ENCODE data around the gene FAM216A. TPM values are rescaled to one million over a fixed set of nuclear protein-coding genes. Genes with fewer than 3 reads are reported as not detected.

FAM216A gene
- polyA plus RNA-seq, 1 donor: 13.9 TPM

Other genes with a start within 250 kb of the FAM216A start
- gene ATP2A2, start 187.6 kb upstream of the FAM216A start, polyA plus RNA-seq (ENCODE audit: insufficient read length): 587 TPM
- gene ANAPC7, start 65.1 kb upstream of the FAM216A start, polyA plus RNA-seq (ENCODE audit: insufficient read length): 62.6 TPM
- 113 TPM for gene ARPC3, start 18.5 kb upstream of the FAM216A start, polyA plus RNA-seq (ENCODE audit: insufficient read length)
- 24.3 TPM for gene GPN3, start 588 bp upstream of the FAM216A start, polyA plus RNA-seq (ENCODE audit: insufficient read length)
- gene VPS29, start 33.3 kb downstream of the FAM216A start, polyA plus RNA-seq (ENCODE audit: insufficient read length): 112 TPM
- gene RAD9B, start 33.5 kb downstream of the FAM216A start, polyA plus RNA-seq (ENCODE audit: insufficient read length): 2.7 TPM
- gene PPTC7, start 114.5 kb downstream of the FAM216A start, polyA plus RNA-seq (ENCODE audit: insufficient read length): 10.5 TPM
- gene TCTN1, start 145.3 kb downstream of the FAM216A start, polyA plus RNA-seq (ENCODE audit: insufficient read length): 21.5 TPM
- gene HVCN1, start 220.3 kb downstream of the FAM216A start, polyA plus RNA-seq (ENCODE audit: insufficient read length): 4.4 TPM